Testis (tissue), 5 donors: ENCODE results near the gene EED. TPM values are rescaled to one million over a fixed set of nuclear protein-coding genes. Genes with fewer than 3 reads are reported as not detected.
A peak's percentile ranks its signal among the peaks of the same experiment; 100 is the strongest.

Experiments used
- DNase-seq: peaks from one replicate; pipeline ENCODE4 v3.0.0-alpha.2; 2019
- H3K27ac ChIP-seq, 2 donors: fragments of 200-600 bp; sonication (generic); one replicate each; pipeline ENCODE4 v1.5.1; 2019
- H3K27me3 ChIP-seq: fragments of 200-600 bp; sonication (generic); one replicate; pipeline ENCODE4 v1.5.1; 2019
- H3K36me3 ChIP-seq: fragments of 200-600 bp; sonication (generic); one replicate; pipeline ENCODE4 v1.5.1; 2017; ENCODE audit warnings: low read depth; ENCODE audit errors: missing control alignments
- H3K4me1 ChIP-seq: fragments of 200-600 bp; sonication (generic); one replicate; pipeline ENCODE4 v1.5.1; 2019
- H3K4me3 ChIP-seq, 2 donors: fragments of 200-600 bp; sonication (generic); one replicate each; pipeline ENCODE4 v1.5.1; 2017 to 2019
- H3K9me3 ChIP-seq: fragments of 200-600 bp; sonication (generic); one replicate; pipeline ENCODE4 v1.5.1; 2017
- CTCF ChIP-seq, 3 experiments: fragments of 450-650 bp in 2 of 3; fragments of 200-600 bp in 1 of 3; sonication (generic) in 1 of 3; IDR thresholded peaks; one replicate each; pipeline ENCODE4 v1.5.1; 2016 to 2019; ENCODE audit warnings: antibody characterized with exemption in 3 of 3, mild to moderate bottlenecking in 2 of 3, moderate library complexity in 1 of 3
- POLR2A ChIP-seq: fragments of 450-650 bp; IDR thresholded peaks from one replicate; pipeline ENCODE4 v1.6.1; 2017; ENCODE audit warnings: antibody characterized with exemption, mild to moderate bottlenecking, moderate library complexity
- whole genome bisulfite sequencing, 2 donors: methylation state at CpG; one replicate each; pipeline ENCODE4 v1.1.5; 2018; 5-methylcytosine and 5-hydroxymethylcytosine counted together
- intact Hi-C: fragments of 100-400 bp; cut with DNase I; formaldehyde crosslinking; loops from one replicate; pipeline ENCODE4 v1.15.1; 2023; ENCODE audit warnings: low total_unique reads
- long read RNA-seq, 2 donors: transcript quantifications; one replicate each; lab custom pipeline, GENCODE V29; 2026
- polyA plus RNA-seq: library from polyadenylated mRNA; stranded (reverse); fragments of 350-450 nt; fragmentation: Illumina TruSeq; extraction: RNeasy Lipid Tissue Mini Kit (QIAGEN cat#74804); gene quantifications from one replicate; pipeline ENCODE4 v1.2.3, GENCODE V29; 2014; ENCODE audit warnings: low read depth, low replicate concordance; ENCODE audit not compliant: insufficient read depth
- total RNA-seq, 2 donors: library from RNA; depleted of rRNA; stranded (reverse); fragments of >200 nt; gene quantifications; one replicate each; pipeline ENCODE4 v1.2.3, GENCODE V29; 2016

EED gene
- 10 to 100 TPM; 29.9 to 38.0 TPM for total RNA-seq
- polyA plus RNA-seq = 19.0 TPM
- long read RNA-seq, donor 1, transcript EED-201 (12 exons, 2,223 nt) = major isoform, 9 of 68 reads
- long read RNA-seq, donor 1, partial matches to known transcripts = 56 of 68 reads
- long read RNA-seq, donor 1, other reads (novel, unspliced or antisense) = 0 of 68 reads
- long read RNA-seq, donor 2, partial matches to known transcripts = 10 of 15 reads
- long read RNA-seq, donor 2, other reads (novel, unspliced or antisense) = 0 of 15 reads

- Histone ChIP-seq H3K36me3 (no peaks in the 10 kb centered on the region), H3K9me3 (no peaks in the 10 kb centered on the region), H3K4me3 (peak within 1 kb of the TSS; percentile 84 to 86), H3K27ac (peak within 1 kb of the TSS; percentile 96 to 99), H3K4me1 (peaks cover 13% of the 10 kb centered on the region), H3K27me3 (no peaks in the 10 kb centered on the region)
- DNase-seq = peak; percentile 95
- TF ChIP-seq POLR2A (no peak), CTCF (IDR thresholded peaks at IDR 0.05) (peak in 1 of 3 experiments; percentile 4)
- WGBS, 2 donors = 0% methylated on average over 51 to 64 of the region's 64 CpGs
- intact Hi-C loops = no loop called here
Measured at GRCh38 chr11:86244522-86245368, at the start of gene EED. TSS of gene EED (plus strand) at chr11:86244753. CDS start at chr11:86245230, 477 bp downstream.

- DNase-seq = no peak
- Histone ChIP-seq H3K4me3 (no peak overlapping the region), H3K36me3 (no peaks in the 10 kb centered on the region), H3K27me3 (no peaks in the 10 kb centered on the region), H3K27ac (no peak overlapping the region), H3K4me1 (no peaks in the 10 kb centered on the region), H3K9me3 (no peaks in the 10 kb centered on the region)
- intact Hi-C loops = loop anchor here (10.0 kb wide), 1 partner anchor 150 kb away; no protein-coding TSS in a partner anchor
- no peak for TF ChIP-seq POLR2A
- TF ChIP-seq CTCF (IDR thresholded peaks at IDR 0.05) = no peak
- 50 to 85% methylated on average over 18 of the region's 18 CpGs for WGBS, 2 donors
Measured at GRCh38 chr11:86194998-86195397, 49.6 kb upstream of the EED start.

GRCh38 chr11:86196085-86196696 is 48.4 kb upstream of the EED start:
- WGBS, 2 donors = 70 to 77% methylated on average over 6 of the region's 6 CpGs
- no peaks in the 10 kb centered on the region for H3K4me1 ChIP-seq
- H3K27me3 ChIP-seq = no peaks in the 10 kb centered on the region
- intact Hi-C loops = loop anchor here (10.0 kb wide), 1 partner anchor 151 kb away; no protein-coding TSS in a partner anchor
- H3K9me3 ChIP-seq = no peaks in the 10 kb centered on the region
- no peaks in the 10 kb centered on the region for H3K36me3 ChIP-seq
- TF ChIP-seq CTCF (IDR thresholded peaks at IDR 0.05) = no peak
- no peak for TF ChIP-seq POLR2A
- no peak for DNase-seq
- H3K27ac ChIP-seq = no peak overlapping the region
- no peak overlapping the region for H3K4me3 ChIP-seq

- Histone ChIP-seq H3K4me1 (no peaks in the 10 kb centered on the region), H3K4me3 (no peak overlapping the region), H3K27me3 (no peaks in the 10 kb centered on the region), H3K36me3 (no peaks in the 10 kb centered on the region), H3K9me3 (no peaks in the 10 kb centered on the region), H3K27ac (no peak overlapping the region)
- 67 to 69% methylated on average over 3 of the region's 3 CpGs for WGBS, 2 donors
- no peak for TF ChIP-seq POLR2A
- no peak for TF ChIP-seq CTCF (IDR thresholded peaks at IDR 0.05)
- intact Hi-C loops = loop anchor here (10.0 kb wide), 1 partner anchor 152 kb away; no protein-coding TSS in a partner anchor
- DNase-seq = no peak
Measured at GRCh38 chr11:86196913-86197312, 47.6 kb upstream of the EED start.
